Sigmoid colon (tissue), 4 donors: ENCODE data around the gene ARHGEF28.

Source experiments
- CTCF ChIP-seq, 4 experiments: fragments of 450-650 bp in 3 of 4; fragments of 200-600 bp in 1 of 4; IDR thresholded peaks; one replicate each; pipeline ENCODE4 v1.5.1; 2016 to 2019; ENCODE audit warnings: antibody characterized with exemption in 4 of 4, mild to moderate bottlenecking in 3 of 4, moderate library complexity in 2 of 4
- EP300 ChIP-seq, 4 donors: sonication (generic); formaldehyde crosslinking; IDR thresholded peaks; one replicate each; pipeline ENCODE4 v1.6.1; 2017; ENCODE audit warnings: antibody characterized with exemption in 4 of 4
- POLR2A ChIP-seq, 2 donors: fragments of 450-650 bp; IDR thresholded peaks; one replicate each; pipeline ENCODE4 v1.6.1; 2016; ENCODE audit warnings: antibody characterized with exemption in 2 of 2, mild to moderate bottlenecking in 2 of 2, moderate library complexity in 2 of 2

DNA sequence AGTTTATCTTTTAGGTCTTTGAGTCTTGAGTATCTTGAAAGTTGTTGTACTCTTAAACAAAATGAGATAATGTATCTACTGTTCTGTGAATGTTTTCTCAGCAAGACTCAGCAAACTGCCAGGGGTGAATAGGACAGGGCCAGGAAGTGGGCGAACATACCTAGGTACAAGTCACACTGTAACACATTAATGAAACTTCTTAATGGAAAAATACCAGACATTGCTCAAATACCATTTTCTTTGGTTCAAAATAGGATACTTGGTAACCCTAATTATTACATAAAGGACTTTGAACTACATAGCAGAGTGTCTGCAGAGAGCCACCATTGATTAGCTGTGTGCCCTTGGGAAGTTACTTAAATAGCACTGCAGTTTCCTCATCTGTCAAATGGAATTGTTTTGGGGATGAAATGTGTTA, 197.5 kb downstream of the ARHGEF28 start:
- TF ChIP-seq CTCF (IDR thresholded peaks at IDR 0.05) (no peak), POLR2A (IDR thresholded peaks at IDR 0.05) (no peak), EP300 (IDR thresholded peaks at IDR 0.05) (no peak)
